GM19328 (cell line): Measurements from ENCODE around the gene FIZ1.
"Not testable (repeated sequence)": the region's sequence is repeated elsewhere in the genome, so short reads cannot be mapped to it uniquely, and the experiment has no call there.

Experiments
- ATAC-seq: cut with Tn5 transposase; IDR thresholded peaks from one replicate; pipeline ENCODE4 v1.9.1; 2021; ENCODE audit warnings: mild to moderate bottlenecking, moderate library complexity; ENCODE audit not compliant: unreplicated experiment

Gene FIZ1

DNA sequence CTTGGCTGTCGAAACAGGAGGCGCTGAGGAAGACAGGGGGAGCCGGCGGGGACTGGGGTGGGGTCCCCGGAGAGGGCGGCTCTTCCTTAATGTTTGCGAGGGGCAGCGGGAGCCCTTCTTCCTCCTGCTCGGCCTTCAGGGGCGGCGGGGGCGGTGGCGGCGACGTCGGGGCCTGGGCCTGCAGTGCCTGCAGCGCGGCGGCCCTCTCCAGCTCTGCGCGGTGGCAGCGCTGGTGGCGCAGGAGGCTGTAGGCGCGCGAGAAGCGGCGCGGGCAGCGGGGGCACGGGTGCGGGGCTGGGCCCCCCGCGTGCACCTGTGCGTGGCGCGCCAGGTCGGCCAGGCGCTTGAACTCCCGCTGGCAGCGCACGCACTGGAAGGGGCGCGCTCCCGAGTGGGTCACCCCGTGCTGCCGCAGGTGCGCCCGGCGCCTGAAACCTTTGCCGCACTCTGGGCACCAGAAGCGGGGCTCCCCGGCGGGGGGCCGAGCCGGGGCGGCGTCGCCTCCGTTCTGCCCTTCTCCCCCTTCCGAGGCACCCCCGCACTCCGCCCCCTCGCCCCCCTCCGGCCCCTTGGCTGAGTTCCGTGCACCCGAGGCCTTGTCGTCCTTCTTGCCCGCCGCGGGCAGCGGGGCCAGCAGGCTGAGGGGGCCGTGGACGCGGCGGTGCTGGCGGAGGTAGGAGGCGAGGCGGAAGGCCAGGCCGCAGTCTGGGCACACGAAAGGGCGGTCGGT, 21.1 kb downstream of the FIZ1 start:
- no peak for ATAC-seq

DNA sequence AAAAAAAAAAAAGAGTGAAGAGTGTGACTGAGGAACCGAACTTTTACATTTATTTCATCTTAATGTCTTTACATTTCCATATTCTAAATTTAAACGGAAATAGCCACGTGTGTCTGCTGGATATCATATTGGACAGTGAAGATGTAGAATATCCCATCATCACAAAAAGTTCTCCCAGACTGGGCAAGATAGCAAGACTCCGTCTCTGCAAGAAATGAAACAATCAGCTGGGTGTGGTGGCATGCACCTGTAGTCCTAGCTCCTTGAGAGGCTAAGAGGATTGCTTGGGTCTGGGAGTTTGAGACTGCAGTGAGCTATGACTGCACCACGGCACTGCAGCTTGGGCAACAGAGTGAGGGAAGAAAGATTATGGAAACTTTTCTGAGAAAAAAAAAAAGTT, 22.6 kb downstream of the FIZ1 start:
- ATAC-seq = no peak

DNA sequence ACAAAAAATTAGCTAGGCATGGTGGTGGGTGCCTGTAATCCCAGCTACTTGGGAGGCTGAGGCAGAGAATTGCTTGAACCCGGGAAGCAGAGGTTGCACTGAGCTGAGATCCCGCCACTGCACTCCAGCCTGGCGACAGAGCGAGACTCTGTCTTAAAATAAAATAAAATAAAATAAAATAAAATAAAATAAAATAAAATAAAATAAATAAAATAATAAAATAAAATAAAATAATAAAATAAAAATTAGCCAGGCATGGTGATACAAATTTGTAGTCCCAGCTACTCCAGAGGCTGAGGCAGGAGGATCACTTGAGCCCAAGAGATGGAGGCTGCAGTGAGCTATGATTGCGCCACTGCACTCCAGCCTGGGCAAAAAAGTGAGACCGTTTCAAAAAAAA, 25.4 kb downstream of the FIZ1 start:
- ATAC-seq = not testable (repeated sequence)

DNA sequence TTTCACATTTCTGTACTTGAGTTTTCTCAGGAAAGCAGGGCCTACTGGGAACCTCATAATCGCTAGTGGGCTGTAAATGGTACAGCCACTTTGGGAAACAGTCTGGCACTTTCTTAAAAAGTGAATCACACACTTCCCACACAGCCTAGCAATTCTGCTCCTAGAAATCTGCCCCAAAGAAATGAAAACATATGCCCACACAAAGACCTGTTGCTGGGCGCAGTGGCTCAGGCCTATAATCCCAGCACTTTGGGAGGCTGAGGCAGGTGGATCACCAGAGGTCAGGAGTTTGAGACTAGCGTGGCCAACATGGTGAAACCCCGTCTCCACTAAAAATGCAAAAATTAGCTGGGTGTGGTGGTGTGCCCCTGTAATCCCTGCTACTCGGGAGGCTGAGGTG, 29.8 kb downstream of the FIZ1 start:
- ATAC-seq = not testable (repeated sequence)

- ATAC-seq = no peak
Measured at GRCh38 chr19:55567708-55568328, 31.5 kb downstream of the FIZ1 start.

GRCh38 chr19:55566823-55567222, 32.5 kb downstream of the FIZ1 start:
- no peak for ATAC-seq

DNA sequence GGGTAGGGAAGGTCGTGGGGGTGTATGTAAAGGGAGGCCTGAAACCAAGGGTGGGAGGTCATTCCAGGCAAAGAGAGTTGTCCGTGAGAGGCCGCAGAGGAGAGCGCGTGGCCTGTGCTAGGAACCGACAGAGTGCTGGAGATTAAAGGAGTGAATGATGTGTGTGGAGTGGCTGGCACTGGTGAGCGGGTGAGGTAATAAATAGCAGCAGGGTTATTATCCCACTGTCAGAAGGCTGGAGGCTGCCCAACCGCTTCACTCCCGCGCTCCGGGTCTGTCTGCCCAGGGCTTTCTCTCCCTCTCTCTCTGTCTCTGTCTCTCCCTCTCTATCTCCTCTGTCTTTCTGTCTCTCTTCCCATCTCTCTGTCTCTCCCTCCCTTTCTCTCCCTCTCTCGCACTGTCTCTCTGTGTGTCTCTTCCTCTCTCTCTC, 36.0 kb downstream of the FIZ1 start:
- ATAC-seq = no peak

DNA sequence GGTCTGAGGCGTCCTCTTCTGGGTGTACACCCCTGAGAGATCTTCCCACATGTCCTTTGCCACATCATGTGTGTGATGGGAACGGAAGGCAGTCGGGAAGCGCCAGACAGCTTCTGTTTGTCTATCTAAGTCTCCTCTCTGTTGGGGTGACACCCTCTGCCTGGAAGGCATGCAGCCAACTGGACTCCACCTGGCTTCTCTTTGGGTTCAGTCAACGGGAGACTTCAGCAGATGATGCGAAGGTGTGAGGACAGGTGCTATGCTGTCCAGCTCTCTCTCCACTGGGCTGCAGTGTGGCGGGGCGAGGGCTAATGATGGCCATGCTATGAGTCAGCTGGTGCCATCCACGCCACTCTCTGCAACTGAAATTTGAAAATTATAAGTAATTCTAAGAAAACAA, 39.6 kb downstream of the FIZ1 start:
- no peak for ATAC-seq

- ATAC-seq = no peak
Measured at GRCh38 chr19:55554741-55555152, 44.6 kb downstream of the FIZ1 start.

GRCh38 chr19:55554302-55554701, 45.0 kb downstream of the FIZ1 start:
- ATAC-seq = no peak

GRCh38 chr19:55553217-55554182, 45.8 kb downstream of the FIZ1 start:
- ATAC-seq = no peak

GRCh38 chr19:55552620-55553019, 46.7 kb downstream of the FIZ1 start:
- no peak for ATAC-seq

DNA sequence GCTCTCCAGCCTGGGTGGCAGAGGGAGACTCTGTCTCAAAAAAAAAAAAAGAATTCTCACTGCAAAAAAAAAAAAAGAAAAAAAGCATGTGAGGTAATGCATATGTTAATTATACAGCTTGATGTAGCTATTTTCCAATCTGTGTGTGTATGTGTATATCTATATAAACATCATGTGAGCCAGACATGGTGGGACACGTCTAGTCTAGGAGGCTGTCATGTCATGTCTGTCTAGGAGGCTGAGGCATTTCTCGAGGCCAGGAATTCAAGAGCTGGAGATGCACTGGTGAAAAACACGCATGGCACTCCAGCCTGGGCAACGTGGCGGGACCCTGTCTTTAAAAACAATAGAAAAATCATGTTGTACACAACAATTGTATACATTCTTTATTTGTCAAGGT, 47.1 kb downstream of the FIZ1 start:
- no peak for ATAC-seq

- ATAC-seq = no peak
Measured at GRCh38 chr19:55550321-55550650, 49.0 kb downstream of the FIZ1 start.

- ATAC-seq = no peak
Measured at GRCh38 chr19:55549500-55550320, 49.6 kb downstream of the FIZ1 start.

DNA sequence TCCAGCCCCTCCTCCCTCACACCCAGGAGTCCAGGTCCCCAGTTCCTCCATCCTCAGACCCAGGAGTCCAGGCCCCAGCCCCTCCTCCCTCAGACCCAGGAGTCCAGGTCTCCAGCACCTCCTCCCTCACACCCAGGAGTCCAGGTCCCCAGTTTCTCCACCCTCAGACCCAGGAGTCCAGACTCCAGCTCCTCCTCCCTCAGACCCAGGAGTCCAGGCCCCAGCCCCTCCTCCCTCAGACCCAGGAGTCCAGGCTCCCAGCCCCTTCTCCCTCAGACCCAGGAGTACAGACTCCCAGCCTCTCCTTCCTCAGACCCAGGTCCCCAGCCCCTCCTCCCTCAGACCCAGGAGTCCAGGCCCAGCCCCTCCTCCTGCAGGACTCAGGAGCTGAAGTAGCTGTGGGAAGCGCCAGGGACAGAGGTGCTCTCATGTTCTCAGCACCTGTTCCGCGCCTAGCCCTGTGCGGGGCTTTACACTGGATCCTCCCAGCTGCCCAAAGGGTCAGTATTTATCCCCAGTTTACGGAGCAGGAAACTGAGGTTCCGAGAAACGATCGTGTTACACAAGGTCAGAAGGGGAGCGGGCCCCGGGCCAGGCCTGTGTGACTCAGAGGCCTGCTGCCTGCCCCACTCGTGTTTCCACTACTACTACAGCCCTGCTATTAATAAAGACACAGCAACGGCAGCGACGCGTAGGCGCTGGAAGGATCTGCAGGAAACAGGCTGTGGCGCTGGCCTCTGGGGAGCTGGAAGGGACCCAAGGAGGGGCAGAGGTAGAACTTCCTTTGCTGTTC, 52.3 kb downstream of the FIZ1 start:
- ATAC-seq = no peak

- no peak for ATAC-seq
Measured at GRCh38 chr19:55546011-55546410, 53.3 kb downstream of the FIZ1 start.

DNA sequence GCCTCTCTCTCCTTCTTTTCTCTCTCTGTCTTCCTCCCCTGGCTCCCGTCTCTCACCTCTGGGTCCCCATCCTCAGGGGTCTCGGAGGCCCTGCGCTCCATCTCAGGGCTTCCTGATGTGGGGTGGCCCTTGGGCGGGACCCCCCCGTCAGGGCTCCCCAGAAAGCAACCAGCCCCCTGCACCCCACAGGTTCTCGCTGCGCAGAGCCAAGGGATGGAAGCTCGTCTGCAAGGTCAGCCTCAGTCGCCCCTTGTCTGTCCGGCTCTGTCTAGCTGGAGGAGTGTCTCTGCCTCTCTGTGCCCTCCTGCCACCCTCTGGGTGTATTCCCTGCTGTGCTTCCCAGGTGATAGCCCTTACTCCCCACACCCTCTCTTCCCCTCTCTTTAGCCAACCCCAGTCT, 53.9 kb downstream of the FIZ1 start, which contains the start of gene SBK3:
TSS of gene SBK3 (minus strand) at position 101 of the 400 bp plus-strand sequence. CDS start at position 101, 0 bp downstream.
- no peak for ATAC-seq

DNA sequence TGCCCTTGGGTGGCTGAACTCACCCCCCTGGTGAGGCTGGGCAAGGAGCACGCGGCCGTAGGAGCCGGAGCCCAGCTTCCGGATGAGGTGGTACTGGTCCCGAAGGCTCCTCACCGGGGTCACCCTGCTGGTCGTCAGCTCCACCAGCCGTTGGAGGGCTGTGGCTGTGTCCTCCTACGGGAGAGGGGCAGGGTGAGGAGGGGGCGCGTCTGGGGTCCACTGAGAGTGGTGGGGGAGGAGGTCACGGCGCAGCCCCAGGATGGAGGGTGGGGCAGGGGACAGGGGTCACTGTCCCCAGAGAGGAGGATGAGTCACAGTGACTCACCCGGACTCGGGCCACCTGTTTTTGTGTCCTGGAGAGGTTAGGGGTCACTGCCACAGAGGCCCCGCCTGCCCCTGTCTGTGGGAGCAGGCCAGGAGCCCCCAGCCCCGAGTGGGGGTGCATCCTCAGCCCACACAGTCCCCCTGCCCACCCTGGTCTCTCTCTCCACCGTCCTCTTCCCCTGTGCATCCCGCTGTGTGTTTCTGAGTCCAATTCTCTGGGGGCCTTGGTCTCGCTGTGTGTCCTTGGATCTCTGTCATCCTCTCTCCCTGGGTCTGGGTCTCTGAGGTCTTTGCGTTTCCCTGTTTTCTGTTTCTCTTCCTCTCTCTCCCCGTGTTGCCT, 54.4 kb downstream of the FIZ1 start:
- no peak for ATAC-seq
